HS-5 (cell line): Measurements from ENCODE around the gene OVCH2.

Experiments
- DNase-seq: peaks from one replicate; pipeline ENCODE4 v3.0.0-alpha.2; 2012; ENCODE audit warnings: low read depth

The OVCH2 gene

DNA sequence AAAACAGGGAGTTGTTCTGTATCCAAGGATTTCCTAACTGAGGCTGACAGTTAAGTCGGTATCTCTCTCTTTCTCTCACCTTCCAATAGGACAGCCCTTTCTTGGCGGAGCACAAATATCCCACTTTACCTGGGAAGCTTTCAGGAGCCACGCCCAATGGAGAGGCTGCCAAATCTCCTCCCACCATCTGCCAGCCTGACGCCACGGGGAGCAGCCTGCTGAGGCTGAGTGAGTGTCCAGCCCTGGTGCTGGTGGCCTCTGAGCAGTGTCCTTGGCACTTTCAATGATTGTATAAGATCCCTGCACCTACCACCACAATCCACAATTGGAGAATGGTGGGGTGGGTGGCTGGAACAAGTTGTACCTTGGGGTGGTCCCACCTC lies 66.6 kb downstream of the OVCH2 start:
- no peak for DNase-seq
